GM18499 (cell line): ENCODE results near the gene CPT1B.
"Not testable (repeated sequence)": the region's sequence is repeated elsewhere in the genome, so short reads cannot be mapped to it uniquely, and the experiment has no call there.

Experiments
- ATAC-seq: cut with Tn5 transposase; IDR thresholded peaks from one replicate; pipeline ENCODE4 v1.9.1; 2021; ENCODE audit warnings: moderate number of reproducible peaks; ENCODE audit not compliant: insufficient read depth, unreplicated experiment

CPT1B gene

DNA sequence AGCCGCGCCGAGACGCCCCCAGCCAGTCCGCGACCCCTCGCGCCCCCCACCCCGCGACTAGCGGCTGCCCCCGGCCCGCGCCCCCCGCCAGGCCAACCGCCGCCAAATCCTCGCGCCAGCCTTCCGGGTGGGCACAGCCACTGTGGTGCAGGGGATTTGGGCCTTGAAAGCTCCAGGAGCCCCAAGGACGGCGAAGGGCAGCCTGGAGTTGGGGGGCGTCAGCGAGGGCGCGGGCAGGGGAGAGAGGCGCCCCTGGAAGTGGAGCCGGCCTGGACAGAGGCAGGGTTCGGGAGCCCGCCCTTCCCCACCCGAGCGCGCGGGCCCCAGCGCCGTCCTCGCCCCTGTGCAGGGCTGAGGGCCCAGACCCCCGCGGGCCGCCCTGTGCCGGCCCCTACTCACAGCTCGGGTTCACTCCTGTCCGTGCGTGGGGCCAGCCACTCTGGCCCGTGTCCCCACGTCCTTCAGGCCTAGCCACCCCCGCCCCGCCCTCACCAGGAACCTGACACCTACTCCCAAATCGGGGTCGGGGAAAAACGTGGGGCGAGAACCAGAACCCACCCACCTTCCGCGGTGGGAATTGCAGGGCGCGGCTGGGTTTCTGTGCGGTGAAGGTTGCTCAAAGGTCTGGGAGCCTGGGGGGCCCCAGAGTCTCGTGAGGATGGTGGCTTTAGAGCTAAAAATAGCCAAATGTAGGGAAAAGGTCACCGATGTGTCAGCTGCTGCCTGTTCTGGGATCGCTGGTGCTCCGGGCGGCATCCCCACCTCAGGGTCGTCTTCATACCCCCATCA lies at the start of gene CPT1B:
Gene CPT1B (minus strand): TSS at position 441 of the 789 bp plus-strand sequence. CDS start 512 bp downstream, outside the sequence.
- ATAC-seq, result no peak

DNA sequence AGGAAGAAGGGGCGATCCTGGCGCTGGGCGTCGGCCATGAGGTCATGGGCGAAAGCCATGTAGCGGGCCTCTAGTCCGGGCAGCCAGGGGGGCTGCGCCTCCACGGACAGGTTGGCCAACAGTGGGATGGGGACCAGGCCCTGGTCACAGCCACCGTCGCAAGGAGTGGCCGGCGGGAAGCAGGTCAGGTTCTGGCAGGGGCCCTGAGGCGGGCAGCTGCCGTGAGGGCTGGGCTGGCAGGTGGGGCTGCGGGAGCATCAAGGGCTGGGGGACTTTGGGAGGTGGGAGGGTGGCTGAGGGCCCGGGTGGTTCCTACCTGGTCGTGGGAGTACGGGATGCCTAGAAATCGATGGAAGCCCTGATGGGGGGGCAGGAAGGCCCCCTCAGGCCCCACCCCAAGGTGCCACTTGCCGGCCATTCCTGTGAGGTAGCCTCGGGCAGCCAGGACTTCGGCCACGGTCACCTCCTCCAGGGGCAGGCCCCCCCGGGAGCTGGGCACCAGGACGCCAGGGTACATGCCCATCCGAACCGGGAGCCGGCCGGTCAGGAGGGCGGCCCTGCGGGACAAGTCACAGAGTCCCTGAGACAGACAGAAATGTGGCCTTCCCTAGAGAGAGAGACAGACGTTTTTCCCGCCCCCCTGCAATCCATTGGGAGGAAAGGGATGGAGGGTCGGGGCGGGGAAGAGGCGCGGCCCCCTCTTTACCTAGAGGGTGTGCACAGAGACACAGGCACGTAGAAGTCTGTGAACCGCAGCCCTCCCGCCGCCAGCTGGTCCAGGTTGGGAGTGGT lies 48.8 kb upstream of the CPT1B start:
- ATAC-seq, result no peak

DNA sequence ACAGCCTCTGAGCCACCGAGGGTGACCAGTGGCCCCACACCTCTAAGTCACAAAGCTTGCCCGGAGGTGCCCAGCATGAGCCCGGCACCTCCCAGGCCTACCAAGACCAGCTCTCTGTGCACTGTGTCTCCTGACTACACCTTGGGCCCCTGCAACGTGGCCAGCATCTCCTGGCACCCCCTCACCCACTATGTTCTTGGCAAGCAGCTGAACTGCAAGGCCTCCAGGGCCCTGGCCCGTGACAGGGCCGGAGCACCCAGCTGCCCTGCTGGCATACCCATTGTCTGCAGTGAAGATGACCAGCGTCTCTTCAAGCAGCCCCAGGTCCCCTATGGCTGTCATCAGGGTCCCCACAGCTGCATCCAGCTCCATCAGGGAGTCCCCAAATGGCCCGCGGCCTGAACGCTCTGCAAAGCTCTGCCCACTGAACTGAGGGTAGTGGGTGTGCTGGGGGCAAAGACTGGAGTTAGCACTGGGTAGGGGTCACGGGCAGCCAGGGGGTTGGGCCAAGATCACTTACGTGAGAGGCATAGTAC lies 48.2 kb upstream of the CPT1B start:
- ATAC-seq, result no peak

GRCh38 chr22:50625568-50626313 lies 47.5 kb upstream of the CPT1B start:
- no peak for ATAC-seq

DNA sequence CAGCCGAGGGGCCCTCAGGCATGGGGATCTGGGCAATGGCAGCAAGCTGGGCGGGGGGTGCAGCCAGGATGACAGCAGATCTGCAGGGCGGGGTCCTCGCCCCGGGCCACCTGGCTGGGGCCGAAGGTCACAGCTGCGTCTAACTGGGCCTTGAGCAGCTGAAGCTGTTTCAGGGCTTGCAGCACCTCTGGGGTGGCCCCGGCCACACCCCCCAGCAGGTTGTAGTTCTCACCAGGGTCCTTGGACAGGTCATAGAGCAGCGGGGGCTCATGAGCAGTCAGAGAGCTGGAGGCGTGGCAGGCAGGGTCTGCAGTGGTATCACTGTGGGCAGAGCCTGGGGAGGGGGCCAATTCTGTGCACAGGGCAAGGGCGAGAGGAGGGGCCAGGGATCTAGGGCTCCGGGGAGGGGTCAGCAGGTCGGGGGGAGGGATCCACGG lies 46.9 kb upstream of the CPT1B start:
- ATAC-seq, result no peak

DNA sequence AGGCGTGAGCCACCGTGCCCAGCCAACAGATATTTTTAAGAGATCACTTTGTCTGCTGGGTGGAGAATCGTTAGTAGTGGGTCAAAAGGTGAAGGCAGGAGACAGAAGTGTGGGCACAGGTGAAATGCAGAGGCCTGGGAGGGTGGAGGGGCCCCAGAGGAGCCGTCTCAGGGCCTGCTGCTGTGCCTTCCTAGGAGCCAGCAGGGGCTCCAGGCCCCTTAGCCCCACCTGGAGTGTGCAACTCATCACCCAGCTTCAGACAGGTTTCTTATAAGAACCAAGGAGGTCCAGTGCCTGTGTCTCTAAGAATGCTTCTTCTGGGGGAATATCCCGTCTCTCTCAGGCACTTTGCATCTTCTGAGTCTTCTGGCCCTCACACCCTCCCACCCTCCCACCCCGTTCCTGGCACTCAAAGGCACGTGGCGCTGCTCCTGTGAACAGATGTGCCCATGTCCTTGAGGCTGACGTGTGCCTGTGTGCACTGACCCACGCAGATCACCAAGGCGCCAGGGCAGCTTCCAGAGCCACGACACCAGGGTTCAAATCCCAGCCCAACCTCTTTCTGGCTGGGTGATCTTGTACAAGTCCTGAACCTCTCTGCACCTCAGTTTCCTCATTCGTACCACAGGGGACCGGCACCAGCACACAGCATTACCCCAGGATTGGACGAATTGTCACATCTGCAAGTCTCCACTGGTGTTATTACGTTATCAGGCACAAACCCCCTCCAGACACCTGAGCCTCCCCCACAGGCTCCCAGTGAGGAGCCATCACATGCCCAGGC lies 46.3 kb upstream of the CPT1B start:
- no peak for ATAC-seq

DNA sequence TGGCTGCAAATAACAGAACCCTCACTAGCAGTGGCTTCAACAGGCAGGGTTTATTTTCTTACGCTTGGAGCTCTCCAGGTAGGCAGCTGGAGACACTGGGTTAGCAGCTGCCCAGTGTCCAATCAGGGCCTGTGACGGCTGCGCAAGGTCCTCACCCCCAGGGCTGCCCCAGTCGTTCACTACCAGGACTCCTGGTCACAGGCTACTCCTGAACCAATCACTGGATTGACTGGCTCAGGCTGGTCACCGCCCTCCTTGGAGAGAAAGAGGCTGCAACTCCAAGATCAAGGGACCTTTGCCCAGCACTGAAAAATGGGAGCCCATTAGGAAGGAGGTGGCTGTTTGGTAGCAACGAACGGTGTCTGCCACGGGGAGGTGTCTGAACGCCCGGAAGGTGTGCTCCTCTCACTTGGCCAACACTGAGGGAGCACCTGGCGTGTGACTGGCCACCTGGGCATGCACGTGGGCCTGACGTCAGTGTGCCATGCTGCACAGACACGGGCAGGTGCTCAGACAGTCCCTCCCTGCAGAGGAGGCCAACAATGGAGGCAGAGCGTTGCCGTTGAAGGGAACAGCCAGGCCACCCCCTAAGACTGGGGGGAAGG lies 44.6 kb upstream of the CPT1B start:
- ATAC-seq, result no peak

DNA sequence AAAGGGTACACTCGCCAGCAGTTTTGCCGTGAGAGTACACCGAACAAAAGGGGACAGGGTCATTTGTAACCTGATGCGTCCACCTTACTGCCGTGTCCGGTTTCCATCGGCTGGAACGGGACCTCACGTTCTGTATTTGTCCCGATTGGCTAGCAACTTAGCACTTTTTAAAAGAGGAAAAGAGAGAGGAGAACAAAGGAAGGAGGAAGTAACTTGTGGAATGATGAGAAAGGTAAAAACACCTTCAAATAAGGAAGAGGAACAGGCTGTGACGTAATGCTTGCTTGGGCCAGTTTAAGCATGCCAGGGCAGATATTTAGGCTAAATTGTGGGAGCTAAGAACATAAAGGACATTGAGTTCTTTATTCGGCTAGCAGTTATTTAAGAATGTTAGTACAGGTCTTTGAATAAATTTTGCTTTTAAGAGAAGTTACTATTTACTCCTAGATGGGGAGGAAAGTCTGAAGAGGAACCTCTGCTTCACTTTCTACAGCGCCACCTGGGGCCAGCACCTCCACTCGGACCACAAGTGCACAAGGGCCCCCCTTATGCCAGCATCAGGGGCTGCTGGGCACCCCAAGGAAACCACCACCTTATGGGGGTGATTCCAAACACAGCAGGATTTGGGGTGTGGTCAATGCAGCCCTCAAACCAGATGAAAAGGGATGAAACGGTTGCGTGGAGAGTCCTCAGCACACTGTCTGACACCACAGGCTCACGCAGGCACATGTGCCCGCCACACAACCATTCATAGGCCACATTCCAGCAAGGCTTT lies 43.9 kb upstream of the CPT1B start:
- no peak for ATAC-seq

DNA sequence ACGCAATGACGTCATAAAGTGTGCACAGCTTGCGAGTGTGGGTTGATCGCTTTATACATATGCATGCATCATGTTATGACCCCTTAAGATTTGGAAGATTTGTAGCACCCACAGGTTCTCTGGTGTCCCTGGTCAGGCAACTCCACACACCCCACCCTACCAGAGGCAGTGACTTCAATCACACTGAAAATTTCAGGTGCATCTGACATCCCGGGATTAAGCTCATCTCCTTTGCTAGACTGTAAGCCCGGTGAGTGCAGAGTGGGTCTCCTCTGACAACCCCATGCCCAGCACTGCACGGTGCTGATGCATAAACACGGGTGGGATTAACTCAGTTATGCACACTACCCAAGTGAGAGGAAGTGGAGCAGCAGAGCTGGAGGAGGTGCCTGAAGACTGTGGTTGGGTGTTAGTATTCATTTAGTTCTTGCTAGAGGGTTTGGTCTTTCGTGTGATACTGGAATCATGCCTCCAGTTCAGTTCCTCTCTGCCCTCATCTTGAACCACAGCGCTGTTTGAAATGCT lies 43.2 kb upstream of the CPT1B start:
- peak; percentile 10 for ATAC-seq

GRCh38 chr22:50620593-50621355 lies 42.5 kb upstream of the CPT1B start:
- peak; percentile 36 for ATAC-seq

- ATAC-seq, result not testable (repeated sequence)
Observed at GRCh38 chr22:50614296-50614695, 36.1 kb upstream of the CPT1B start.

DNA sequence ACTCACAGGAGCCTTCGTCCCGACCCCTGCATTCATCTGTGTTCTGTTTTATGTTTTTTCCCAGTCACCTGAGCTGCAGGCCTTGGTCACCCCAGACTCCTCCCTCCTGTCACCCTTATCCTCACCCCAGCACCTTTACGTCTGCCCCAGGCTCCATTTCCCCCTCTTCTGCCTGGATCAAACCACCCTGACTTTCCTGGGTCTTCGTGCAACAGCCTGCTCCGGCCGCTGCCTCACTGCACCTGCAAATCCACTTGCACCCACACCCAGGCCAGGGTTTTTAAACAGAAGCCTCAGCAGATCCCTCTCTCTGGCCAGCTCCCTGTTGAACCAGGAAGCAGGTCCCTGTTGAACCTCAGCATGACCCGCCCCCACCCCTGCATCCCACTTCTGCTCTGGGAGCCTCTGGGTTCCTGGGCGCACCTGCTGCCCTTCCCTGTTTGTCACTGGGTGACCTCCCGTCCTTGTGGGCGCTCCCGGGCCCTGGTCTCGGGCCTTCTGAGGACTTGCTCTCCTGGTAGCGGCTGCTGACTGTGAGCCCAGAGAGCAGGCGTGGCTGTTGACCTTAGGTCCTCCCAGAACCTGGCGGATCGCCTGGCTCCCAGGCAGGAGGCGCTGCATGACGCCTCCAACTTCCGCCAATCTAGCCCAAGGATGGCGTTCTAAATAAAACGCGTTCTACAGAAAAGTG lies 35.2 kb upstream of the CPT1B start:
- ATAC-seq, result no peak

GRCh38 chr22:50612528-50613221 lies 34.4 kb upstream of the CPT1B start:
- ATAC-seq, result no peak

DNA sequence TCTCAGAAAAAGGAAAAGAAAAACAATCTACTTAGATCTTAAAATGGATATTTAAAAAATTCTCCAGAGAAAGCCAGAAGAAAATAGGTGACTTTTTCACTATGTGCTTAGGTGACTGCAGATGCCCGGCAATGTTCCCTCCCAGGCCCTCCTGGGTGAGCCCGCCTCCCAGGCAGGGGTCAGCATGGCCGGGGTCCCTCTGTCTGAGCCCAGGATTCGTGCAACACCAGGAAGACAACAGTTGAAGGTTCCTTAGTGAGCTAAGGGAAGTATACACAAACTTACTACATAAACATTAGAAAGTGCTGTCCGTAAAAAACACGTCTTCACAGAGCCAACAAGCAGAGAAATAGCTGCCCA lies 33.9 kb upstream of the CPT1B start:
- ATAC-seq, result no peak

DNA sequence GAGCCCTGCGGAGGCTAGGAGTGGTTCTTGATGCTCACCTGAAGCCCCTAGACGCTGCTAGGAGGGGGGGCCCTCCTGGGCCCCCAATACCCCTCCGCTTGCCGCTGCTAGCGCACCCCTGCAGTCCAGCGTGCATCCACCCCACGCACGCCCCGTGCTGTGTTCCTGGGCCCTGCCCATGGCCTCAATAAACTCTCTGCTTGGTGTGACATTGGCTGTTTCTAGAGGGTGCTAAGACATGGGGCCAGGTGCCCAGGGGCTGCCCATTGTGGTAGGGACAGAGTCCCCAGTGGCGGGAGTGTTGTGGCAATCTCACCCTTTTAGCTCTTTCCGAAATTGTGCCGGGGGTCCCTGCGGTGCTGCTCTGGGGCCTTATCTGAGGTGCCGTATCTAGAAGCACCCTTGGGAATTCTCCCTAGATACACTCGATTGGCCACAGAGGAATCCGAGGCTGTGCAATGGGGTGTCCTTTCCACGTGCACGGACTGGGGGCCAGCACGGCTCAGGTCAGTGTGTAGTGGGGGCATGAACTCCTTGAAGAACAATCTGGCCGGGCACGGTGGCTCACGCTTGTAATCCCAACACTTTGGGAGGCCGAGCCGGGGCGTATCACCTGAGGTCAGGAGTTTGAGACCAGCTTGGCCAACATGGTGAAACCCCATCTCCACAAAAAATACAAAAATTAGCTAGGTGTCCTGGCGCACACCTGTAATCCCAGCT lies 33.3 kb upstream of the CPT1B start:
- ATAC-seq, result no peak

DNA sequence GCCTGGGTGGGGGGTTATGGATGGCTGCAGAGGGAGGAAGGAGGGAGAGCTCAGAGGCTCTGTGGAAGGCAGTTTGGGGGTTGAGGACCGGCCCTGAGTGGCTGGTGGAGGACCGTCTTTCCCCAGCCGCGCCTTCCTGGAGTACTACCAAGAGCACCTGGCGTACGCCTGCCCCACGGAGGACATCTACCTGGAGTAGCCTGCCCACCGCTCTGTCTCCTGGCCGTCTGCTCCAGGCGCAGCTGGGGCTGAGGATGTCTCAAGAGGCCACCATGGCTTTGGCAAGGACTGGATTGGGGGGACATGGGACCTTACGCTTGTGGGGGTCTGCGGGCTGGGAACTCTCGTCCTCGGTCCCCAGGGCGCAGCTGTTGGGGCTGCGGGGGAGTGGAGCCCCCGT lies 32.4 kb upstream of the CPT1B start:
- no peak for ATAC-seq
